NCI-H510A (cell line): ENCODE data around the gene RPUSD1.
"Not testable (repeated sequence)": the region's sequence is repeated elsewhere in the genome, so short reads cannot be mapped to it uniquely, and the experiment has no call there.

Experiments
- DNase-seq: peaks from one replicate; lab custom pipeline; 2025; lab: John Stamatoyannopoulos, UW

Gene RPUSD1

GRCh38 chr16:783404-784161, 4.6 kb downstream of the RPUSD1 start:
- DNase-seq = no peak

DNA sequence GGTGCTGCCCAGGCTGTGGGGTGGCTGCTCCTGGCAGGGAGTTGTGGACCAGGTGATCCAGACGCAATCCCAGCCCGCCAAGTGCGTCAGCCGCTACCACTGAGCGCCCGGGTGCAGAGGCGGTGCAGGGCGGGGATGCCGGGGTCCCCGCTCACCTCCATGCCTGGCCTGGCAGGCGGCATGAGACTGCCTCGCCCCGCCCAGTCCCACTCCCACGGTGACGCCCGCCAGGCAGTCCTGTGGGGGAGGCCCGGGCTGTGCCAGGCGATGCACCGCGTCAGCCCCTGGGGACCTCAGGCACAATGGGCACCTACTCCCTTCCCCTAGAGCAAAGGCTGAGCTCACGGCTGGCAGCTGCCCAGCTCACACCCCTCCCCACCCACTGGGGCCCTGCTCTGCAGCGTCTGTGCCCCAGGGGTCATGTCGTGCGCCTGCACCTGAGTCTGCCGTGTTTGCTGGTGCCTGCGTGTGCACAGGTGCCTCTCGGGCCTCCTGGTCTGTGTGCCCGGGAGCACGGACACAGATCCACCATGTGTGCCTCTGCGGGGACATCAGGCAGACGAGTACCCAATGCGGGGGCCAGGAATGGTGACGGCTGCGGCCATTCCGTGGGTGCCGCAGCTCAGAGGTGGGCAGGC, 5.3 kb downstream of the RPUSD1 start:
- no peak for DNase-seq

GRCh38 chr16:782258-782657, 5.9 kb downstream of the RPUSD1 start:
- DNase-seq = no peak

DNA sequence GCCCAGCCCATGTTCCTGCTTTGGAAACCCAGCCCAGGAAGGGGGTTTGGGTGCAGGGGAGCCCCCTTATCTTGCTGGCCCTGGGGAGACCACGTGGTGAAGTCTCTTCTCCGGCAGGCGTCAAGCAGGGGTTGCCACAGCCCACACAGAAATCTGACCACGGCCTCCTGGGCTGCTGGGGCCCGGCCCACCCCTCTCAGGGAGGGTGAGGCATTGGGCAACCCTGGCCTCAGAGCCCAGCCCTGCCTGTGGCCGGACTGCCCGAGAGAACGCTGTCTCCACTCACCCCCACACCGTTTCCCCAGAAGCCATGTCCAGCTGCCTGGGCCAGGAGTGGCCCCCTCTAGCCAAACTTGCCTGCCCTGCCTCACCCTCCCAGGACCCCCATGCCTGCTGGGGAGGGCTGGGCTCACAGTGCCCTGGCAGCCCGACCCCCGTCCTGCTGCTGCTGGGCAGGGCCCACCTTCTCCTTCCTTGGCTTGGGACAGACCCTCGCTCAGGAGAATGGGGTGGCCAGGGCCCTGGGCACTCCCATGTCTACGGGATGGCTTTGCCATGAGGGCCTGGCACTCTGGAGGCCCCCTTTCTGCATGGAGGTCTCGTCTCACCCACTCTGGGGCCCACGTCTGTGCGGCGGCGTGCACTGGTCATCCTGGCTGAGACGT, 6.7 kb downstream of the RPUSD1 start:
- no peak for DNase-seq

DNA sequence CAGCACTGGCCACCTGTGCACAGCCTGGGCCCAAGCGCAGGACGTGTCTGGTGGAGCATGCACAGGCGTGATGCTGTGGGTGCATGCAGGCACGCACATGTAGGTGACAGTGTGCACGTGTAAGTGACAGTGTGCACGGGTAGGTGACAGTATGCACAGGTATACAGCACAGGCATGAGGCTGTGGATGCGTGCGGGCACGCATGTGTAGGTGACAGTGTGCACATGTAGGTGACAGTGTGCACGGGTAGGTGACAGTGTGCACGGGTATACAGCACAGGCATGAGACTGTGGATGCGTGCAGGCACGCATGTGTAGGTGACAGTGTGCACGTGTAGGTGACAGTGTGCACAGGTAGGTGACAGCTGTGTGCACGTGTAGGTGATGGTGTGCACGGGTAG, 7.9 kb downstream of the RPUSD1 start:
- no peak for DNase-seq

- DNase-seq = no peak
These were observed 8.6 kb downstream of the RPUSD1 start for GRCh38 chr16:779561-779960.

GRCh38 chr16:778909-779527, 9.2 kb downstream of the RPUSD1 start:
- no peak for DNase-seq

DNA sequence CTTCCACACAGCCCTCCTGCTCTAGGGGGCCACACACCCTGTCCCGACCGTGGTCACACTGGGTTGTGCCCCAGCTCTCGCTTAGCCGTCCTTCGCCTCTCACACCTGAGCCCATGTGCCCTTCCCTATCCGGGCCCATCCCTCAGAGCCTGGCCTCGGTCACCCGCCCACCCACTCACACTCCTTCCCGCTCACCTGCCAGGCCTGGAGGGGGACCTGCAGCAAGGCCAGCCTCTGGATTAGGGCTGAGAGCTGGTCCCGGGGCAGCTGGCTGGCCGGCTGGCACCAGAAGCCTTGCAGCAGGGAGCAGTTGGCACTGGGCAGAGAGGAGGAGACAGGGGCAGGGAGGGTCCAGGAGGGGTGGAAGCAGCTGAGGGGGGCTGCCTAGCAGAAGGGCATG, 9.7 kb downstream of the RPUSD1 start:
- no peak for DNase-seq

- no peak for DNase-seq
These were observed 10.4 kb downstream of the RPUSD1 start for GRCh38 chr16:777826-778225.

- no peak for DNase-seq
These were observed 11.4 kb downstream of the RPUSD1 start for GRCh38 chr16:776824-777223.

GRCh38 chr16:776298-776697, 11.9 kb downstream of the RPUSD1 start:
- not testable (repeated sequence) for DNase-seq

DNA sequence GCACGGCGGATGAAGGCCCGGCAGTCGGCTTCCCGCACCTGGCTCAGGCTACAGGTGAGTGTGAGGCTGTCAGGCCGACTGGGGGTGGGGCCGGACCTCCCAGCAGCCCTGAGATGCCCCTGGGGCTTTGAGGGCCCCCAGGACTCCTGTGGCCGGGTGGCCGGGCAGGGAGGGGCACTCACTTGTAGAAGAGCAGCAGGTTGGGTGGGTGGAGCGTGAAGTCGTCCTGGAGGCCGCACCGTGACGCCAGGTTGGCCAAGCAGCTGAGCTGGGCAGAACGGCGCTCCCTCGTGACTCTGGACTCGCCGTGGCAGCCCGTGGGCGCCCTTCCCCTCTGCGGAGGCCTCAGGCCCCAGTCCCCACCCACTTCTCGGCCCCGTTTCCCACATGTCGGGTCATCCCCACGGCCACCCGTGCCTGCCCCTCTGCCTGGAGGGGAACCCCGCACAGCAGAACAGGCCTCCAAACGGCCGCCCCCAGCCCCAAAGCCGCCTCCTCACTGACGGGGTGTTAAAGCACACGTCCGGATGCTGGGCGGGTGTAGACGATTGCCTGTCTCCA, 12.9 kb downstream of the RPUSD1 start:
- no peak for DNase-seq

DNA sequence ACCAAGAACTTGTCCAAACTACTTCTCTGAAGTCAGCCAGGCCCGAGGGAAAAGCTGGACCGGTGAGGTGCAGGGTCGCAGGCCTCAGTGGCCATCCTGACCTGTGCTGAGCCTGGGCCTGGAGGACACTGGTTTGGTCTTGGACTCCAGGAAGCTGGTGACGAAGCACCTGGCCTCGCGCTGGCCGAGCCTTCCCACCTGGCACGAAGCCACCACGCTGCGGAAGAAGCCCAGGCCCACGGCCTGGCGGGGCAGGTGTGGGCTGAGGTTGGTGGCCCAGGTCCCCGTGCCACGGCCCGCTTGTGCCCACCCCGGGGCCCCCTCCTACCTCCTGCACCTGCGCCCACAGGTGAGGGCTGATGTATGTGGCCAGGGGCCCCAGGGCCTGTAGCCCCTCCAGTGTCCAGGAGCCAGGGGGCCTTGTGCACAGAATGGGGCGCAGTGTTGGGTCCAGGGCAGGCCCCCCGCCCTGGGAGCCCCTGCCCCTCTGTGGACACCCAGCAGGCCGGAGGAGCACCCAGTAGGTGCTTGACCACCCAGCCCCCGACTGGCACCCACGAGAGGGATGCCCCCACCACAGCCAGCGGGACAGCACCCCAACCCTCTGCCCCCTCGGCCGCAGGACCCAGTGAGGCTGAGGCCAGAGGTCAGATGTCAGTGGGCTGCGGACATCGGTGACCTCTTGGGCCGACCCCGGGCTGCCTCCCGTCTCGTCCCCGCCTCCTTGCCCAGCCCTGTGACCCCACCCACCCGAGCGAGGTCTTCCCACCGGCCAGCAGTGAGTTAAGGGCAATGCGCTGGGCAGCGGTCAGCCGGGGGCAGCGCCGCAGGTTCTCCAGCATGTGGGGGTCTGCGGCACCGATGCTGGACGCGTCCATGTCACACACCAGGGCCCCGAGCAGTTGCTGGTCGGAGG, 13.8 kb downstream of the RPUSD1 start:
- DNase-seq = no peak

DNA sequence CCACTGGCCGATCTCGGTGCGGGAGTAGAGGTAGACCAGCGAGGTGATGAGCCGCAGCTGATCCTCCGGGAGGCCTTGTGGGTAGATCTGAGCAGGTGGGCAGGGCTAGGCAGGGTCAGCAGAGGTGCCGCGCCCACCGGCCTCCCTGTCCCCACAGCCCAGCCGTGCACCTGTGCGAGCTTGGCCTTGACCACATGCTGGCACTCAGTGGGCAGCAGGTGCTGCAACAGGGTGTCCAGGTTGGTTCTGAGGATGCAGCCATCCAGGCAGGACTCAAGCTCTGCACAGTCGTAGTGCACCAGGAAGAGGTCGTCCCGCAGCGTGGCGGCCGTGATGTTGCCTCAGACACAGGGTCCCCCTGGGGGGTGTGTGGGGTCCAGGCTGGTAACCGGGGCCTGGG, 15.2 kb downstream of the RPUSD1 start:
- DNase-seq = no peak

GRCh38 chr16:770411-770810, 17.8 kb downstream of the RPUSD1 start:
- no peak for DNase-seq

DNA sequence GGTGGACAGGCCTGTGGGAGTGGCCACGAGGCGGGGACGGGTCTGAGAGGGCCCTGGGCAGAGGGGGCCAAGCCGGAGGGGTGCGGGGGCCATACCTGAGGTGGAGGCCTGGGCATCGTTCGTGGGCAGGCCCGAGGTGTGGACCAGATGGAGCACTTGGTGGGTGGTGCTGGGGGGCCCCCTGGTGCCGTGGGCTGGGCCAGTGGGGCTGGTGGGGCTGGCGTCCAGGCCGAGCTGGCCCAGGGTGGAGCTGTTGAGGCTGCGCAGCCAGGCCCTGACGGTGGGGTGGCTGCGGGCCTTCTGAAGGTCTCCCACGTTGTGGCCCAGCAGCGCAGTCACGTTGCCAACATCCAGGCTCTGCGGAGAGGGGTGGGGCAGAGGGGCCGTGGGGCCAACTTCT, 18.2 kb downstream of the RPUSD1 start:
- no peak for DNase-seq

- DNase-seq = no peak
These were observed 18.9 kb downstream of the RPUSD1 start for GRCh38 chr16:769184-769784.

- DNase-seq = no peak
These were observed 19.8 kb downstream of the RPUSD1 start for GRCh38 chr16:768428-768827.

DNA sequence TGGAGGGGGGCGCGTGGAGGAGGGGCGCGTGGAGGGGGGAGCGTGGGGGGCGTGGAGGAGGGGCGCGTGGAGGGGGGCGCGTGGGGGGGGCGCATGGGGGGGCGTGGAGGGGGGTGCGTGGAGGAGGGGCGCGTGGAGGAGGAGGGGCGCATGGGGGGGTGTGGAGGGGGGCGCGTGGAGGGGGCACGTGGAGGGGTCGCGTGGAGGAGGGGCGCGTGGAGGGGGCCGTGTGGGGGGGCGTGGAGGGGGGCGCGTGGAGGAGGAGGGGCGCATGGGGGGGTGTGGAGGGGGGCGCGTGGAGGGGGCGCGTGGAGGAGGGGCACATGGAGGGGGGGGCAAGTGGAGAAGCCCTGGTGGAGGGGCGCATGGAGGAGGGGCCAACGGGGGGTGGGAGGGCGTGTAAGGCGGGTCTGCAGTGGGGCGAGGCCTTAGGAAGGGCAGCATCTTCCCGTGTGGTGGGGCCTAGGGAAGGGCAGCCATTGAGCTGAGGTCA, 20.4 kb downstream of the RPUSD1 start:
- DNase-seq = no peak

DNA sequence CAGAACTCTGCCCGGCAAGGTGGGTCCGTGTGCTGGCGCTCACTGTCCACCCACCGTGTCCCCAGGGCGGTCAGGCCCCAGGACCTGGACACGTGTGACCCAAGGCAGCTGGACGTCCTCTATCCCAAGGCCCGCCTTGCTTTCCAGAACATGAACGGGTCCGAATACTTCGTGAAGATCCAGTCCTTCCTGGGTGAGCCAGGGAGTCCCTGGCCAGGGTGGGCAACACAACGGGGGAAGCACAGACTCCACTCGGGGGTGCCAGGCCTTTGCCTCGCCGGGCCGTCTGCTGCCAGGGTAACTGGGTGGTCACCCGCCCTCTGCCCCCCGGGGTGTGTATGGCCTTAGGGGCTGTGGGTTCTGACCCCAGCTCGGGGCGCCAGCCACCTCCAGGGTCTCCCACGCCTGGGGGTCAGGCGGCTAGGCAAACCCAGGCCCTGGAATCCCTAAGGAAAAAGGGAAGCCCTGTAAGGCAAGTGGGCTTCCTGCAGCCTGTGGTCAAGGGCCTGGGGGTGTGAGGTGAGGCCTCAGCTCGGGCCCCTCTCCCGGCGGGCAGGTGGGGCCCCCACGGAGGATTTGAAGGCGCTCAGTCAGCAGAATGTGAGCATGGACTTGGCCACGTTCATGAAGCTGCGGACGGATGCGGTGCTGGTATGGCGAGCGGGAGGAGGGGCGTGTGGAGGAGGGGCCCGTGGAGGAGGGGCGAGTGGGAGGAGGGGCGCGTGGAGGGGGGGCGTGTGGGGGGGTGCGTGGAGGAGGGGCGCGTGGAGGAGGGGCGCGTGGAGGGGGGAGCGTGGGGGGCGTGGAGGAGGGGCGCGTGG, 21.2 kb downstream of the RPUSD1 start:
- DNase-seq = no peak
